ENCODE measurements around the gene SLC13A1. TPM values are rescaled to one million over a fixed set of nuclear protein-coding genes. Genes with fewer than 3 reads are reported as not detected.

The SLC13A1 gene
- total RNA-seq (not detected), polyA plus RNA-seq (ENCODE audit: insufficient read length in 6 of 6) (under 1 TPM in 3 of 6 donors, not detected in 3; 0.04 to 0.20 (median 0.09) TPM)
- long read RNA-seq, donor 1: 0 reads
- long read RNA-seq, donor 2: 0 reads
- long read RNA-seq, donor 3: 0 reads
- long read RNA-seq, donor 4: 0 reads
- long read RNA-seq, donor 5: 0 reads
- long read RNA-seq, donor 6: 0 reads
- long read RNA-seq, donor 7: 0 reads
- long read RNA-seq, donor 8: 0 reads
- long read RNA-seq, donor 9: 0 reads
- long read RNA-seq, donor 10: 0 reads
- long read RNA-seq, donor 11: 0 reads
- long read RNA-seq, donor 12: 0 reads

GRCh38 chr7:123199883-123200282, at the start of gene SLC13A1:
Gene SLC13A1 (minus strand): TSS chr7:123199969. CDS start chr7:123199946, 23 bp downstream.
- H3K27ac ChIP-seq: no peak within 1 kb of the TSS
- no peak for TF ChIP-seq CTCF (IDR thresholded peaks at IDR 0.05)

GRCh38 chr7:123244768-123245167, 45.0 kb upstream of the SLC13A1 start:
- H3K36me3 ChIP-seq: no peaks in the 10 kb centered on the region
- H3K9me3 ChIP-seq: no peaks in the 10 kb centered on the region
- intact Hi-C loops (cut with DNase I): no loop called here
- no peak overlapping the region for H3K27ac ChIP-seq
- no peaks in the 10 kb centered on the region for H3K4me1 ChIP-seq
- H3K27me3 ChIP-seq: no peaks in the 10 kb centered on the region
- no peak for TF ChIP-seq CTCF (IDR thresholded peaks at IDR 0.05)
- no peak for DNase-seq
- no peak overlapping the region for H3K4me3 ChIP-seq
- ATAC-seq: no peak

More at GRCh38 chr7:123199883-123200282, at the start of gene SLC13A1:
- no peaks in the 10 kb centered on the region for H3K9me3 ChIP-seq
- no peaks in the 10 kb centered on the region for H3K27me3 ChIP-seq
- no peaks in the 10 kb centered on the region for H3K4me1 ChIP-seq
- H3K4me3 ChIP-seq: no peak within 1 kb of the TSS
- no peaks in the 10 kb centered on the region for H3K36me3 ChIP-seq
- intact Hi-C loops (cut with DNase I): no loop called here
- ATAC-seq (no peak), DNase-seq (no peak)

GRCh38 chr7:123242467-123243092, 42.8 kb upstream of the SLC13A1 start:
- Histone ChIP-seq H3K27me3 (no peaks in the 10 kb centered on the region), H3K36me3 (no peaks in the 10 kb centered on the region), H3K27ac (no peak overlapping the region), H3K4me1 (no peaks in the 10 kb centered on the region), H3K9me3 (no peaks in the 10 kb centered on the region), H3K4me3 (no peak overlapping the region)
- DNase-seq (no peak), ATAC-seq (no peak)
- TF ChIP-seq CTCF (IDR thresholded peaks at IDR 0.05): no peak
- intact Hi-C loops (cut with DNase I): no loop called here

- Histone ChIP-seq H3K4me1 (no peaks in the 10 kb centered on the region), H3K27ac (no peak overlapping the region), H3K36me3 (no peaks in the 10 kb centered on the region), H3K27me3 (no peaks in the 10 kb centered on the region), H3K9me3 (no peaks in the 10 kb centered on the region), H3K4me3 (no peak overlapping the region)
- no peak for DNase-seq
- intact Hi-C loops (cut with DNase I): no loop called here
- no peak for ATAC-seq
- no peak for TF ChIP-seq CTCF (IDR thresholded peaks at IDR 0.05)
These were observed 42.0 kb upstream of the SLC13A1 start for GRCh38 chr7:123241809-123242208.

All from left lung (tissue), 14 donors.